Mucosa of descending colon (tissue), 3 donors: ENCODE data around the gene TOR1AIP2. TPM values are rescaled to one million over a fixed set of nuclear protein-coding genes. Genes with fewer than 3 reads are reported as not detected.
"Not testable (repeated sequence)": the region's sequence is repeated elsewhere in the genome, so short reads cannot be mapped to it uniquely, and the experiment has no call there.

Experiments
- ATAC-seq: fragments of 200-7000 bp; cut with Tn5 transposase; one replicate; pipeline ENCODE4 v1.9.1; 2020; ENCODE audit warnings: mild to moderate bottlenecking, moderate library complexity
- DNase-seq, 3 donors: peaks; one replicate each; pipeline ENCODE4 v3.0.0-alpha.2; 2020
- H3K36me3 ChIP-seq: fragments of 200-600 bp; one replicate; pipeline ENCODE4 v1.8.0; 2021; ENCODE audit warnings: low read depth, mild to moderate bottlenecking
- H3K4me1 ChIP-seq: fragments of 200-600 bp; one replicate; pipeline ENCODE4 v1.8.0; 2021; ENCODE audit warnings: low read depth, mild to moderate bottlenecking
- H3K4me3 ChIP-seq: fragments of 200-600 bp; one replicate; pipeline ENCODE4 v1.8.0; 2021; ENCODE audit warnings: mild to moderate bottlenecking
- H3K9me3 ChIP-seq: fragments of 200-600 bp; one replicate; pipeline ENCODE4 v1.8.0; 2021; ENCODE audit warnings: mild to moderate bottlenecking
- CTCF ChIP-seq: fragments of 200-600 bp; IDR thresholded peaks from one replicate; pipeline ENCODE4 v1.8.0; 2022; ENCODE audit warnings: antibody characterized with exemption, mild to moderate bottlenecking
- intact Hi-C, 2 donors: fragments of 100-400 bp; cut with DNase I in 1 of 2; cut with micrococcal nuclease in 1 of 2; formaldehyde crosslinking; loops; one replicate each; pipeline versions ENCODE4 v1.11.0 to v1.11.1; 2022; cut with DNase I, micrococcal nuclease
- total RNA-seq, 3 donors: library from RNA; stranded (reverse); fragmentation: NEBNext Ultra II Directional in 2 of 3; extraction: Animal tissue kit (Norgen Biotek cat#: 25700) in 2 of 3; gene quantifications; one replicate each; pipeline versions ENCODE4 v1.2.1 to v1.2.4, GENCODE V29; 2021 to 2023
- donor health status: DM: no; HTN: no; CAD: no; lungs with moderate emphysema.
- donor health status: DM: no; HTN: no; CAD: no.
- donor health status: DM: no; HTN: yes; CAD: no.

TOR1AIP2 gene
- total RNA-seq, 3 donors from 2014 or later, result 72.9 to 79.2 (median 73.4) TPM

DNA sequence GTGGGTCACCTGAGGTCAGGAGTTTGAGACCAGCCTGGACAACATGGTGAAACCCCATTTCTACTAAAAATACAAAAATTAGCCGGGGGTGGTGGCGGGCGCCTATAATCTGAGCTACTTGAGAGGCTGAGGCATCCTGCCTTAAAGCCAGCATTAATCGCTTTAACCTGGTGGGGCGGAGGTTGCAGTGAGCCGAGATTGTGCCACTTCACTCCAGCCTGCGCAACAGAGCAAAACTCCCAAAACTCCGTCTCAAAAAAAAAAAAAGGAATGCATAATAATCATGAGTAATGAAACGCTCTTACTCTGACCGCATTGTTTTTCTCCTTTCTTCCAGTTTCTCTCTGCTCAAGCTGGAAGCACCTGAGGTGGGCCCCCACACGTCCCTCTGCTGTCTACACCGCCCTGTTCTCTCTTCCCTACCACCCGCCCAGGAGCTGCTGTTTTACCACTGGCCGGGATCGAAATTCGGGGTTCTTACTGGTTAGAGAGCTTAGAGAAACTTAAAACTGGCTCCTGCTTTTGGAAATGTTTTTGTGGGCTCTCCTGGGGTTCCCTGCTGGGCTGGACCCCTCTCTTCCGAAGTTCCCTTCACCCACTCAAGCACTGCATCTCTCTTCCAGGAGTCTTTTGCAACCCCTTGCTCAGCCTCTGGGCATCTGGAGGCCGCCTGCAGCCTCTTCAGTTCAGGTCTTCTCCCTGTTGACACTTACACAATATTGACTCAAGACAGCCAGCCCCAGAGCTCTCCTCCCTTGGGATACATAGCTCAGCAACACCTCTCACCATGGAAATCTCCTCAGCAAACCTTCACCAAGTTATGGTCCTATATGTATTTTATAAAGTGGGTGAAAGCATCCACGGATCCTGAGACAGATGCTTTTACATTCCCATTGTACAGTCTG, 72.1 kb downstream of the TOR1AIP2 start:
- DNase-seq, result no peak
- no peaks in the 10 kb centered on the region for H3K4me1 ChIP-seq
- intact Hi-C loops, result no loop called here
- no peak for TF ChIP-seq CTCF
- no peaks in the 10 kb centered on the region for H3K9me3 ChIP-seq
- no peaks in the 10 kb centered on the region for H3K36me3 ChIP-seq
- ATAC-seq, result no peak
- H3K4me3 ChIP-seq, result no peak overlapping the region

DNA sequence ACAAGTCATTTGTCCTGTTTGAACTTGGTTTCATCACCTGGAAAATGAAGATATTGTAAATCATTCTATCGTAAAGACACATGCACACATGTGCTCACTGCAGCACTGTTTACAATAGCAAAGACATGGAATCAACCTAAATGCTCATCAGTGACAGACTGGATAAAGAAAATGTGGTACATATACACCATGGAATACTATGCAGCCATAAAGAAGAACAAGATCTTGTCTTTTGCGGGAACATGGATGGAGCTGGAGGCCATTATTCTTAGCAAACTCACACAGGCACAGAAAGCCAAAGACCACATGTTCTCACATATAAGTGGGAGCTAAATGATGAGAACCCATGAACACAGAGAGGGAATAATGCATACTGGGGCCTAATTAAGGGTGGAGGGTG, 73.2 kb downstream of the TOR1AIP2 start:
- H3K4me3 ChIP-seq, DNase-seq, intact Hi-C loops, H3K36me3 ChIP-seq, ATAC-seq, H3K4me1 ChIP-seq, H3K9me3 ChIP-seq: not testable (repeated sequence)

DNA sequence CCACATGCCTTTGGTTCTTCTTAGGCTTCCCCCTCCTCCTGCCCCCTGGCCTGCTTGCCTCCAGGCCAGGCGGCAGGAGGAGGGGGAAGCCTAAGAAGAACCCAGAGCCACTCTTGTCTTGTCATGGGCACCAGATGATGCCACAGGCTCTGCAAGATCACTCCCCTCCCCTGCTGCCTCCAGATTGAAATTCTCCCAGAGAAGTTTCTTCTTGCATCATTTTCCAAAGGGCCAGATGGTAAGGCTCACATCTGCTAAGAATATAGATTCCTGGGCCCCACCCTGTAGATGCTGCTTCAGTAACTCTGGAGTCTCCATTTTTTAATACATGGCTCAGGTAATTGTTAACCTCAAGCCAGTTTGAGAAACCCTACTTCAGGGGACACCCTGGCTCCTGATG, 73.7 kb downstream of the TOR1AIP2 start:
- DNase-seq (no peak), ATAC-seq (no peak)
- Histone ChIP-seq H3K36me3 (no peaks in the 10 kb centered on the region), H3K9me3 (no peaks in the 10 kb centered on the region), H3K4me1 (no peaks in the 10 kb centered on the region), H3K4me3 (no peak overlapping the region)
- no peak for TF ChIP-seq CTCF
- intact Hi-C loops, result no loop called here

- H3K9me3 ChIP-seq, result no peaks in the 10 kb centered on the region
- no peaks in the 10 kb centered on the region for H3K36me3 ChIP-seq
- DNase-seq, result no peak
- no peaks in the 10 kb centered on the region for H3K4me1 ChIP-seq
- ATAC-seq, result no peak
- intact Hi-C loops, result no loop called here
- no peak overlapping the region for H3K4me3 ChIP-seq
- TF ChIP-seq CTCF, result no peak
These were observed 74.5 kb downstream of the TOR1AIP2 start for GRCh38 chr1:179803104-179803503.

- H3K9me3 ChIP-seq, result no peaks in the 10 kb centered on the region
- no peaks in the 10 kb centered on the region for H3K4me1 ChIP-seq
- no peak for TF ChIP-seq CTCF
- no peak for ATAC-seq
- intact Hi-C loops, result no loop called here
- no peaks in the 10 kb centered on the region for H3K36me3 ChIP-seq
- no peak for DNase-seq
- no peak overlapping the region for H3K4me3 ChIP-seq
These were observed 77.1 kb downstream of the TOR1AIP2 start for GRCh38 chr1:179800481-179800880.

DNA sequence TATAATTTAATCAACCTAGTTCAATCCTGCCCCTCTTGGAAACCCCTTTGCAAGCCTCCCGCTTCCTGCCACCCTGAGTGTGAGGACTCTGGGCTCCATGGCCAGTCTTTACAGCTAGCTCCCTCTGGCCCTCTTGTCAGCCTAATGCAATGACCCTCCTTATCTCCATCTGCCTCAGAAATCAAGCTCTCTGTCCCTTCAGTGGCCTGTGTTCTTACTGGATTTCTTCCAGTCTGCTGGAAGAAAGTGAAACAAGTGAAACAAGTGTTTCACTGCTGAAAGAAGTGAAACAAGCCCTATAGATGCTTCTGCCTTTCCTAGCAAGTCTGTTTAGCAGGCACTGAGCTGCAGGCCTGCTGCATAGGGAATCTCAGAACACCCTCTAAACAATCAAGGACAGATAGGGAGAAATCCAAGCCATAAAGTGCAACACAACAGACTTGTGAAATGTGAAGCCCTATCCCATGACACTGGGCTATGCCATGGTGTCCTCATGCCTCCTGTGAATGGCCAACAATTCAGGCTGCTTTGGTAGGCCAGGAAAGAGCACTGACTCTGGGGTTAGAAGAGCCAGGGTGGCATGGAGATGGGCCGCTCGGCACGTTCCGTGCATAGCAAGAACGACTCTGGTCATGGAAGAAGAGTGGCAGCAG, 78.6 kb downstream of the TOR1AIP2 start:
- TF ChIP-seq CTCF, result no peak
- no peak for ATAC-seq
- intact Hi-C loops, result no loop called here
- H3K4me3 ChIP-seq, result no peak overlapping the region
- no peaks in the 10 kb centered on the region for H3K4me1 ChIP-seq
- H3K36me3 ChIP-seq, result no peaks in the 10 kb centered on the region
- DNase-seq, result no peak
- no peaks in the 10 kb centered on the region for H3K9me3 ChIP-seq
